HepG2 (cell line): ENCODE results near the gene ARL15. TPM values are rescaled to one million over a fixed set of nuclear protein-coding genes. Genes with fewer than 3 reads are reported as not detected.

Source experiments
- ATAC-seq: fragments of 200-7000 bp; cut with Tn5 transposase; 3 replicates; pipeline ENCODE4 v1.9.1; 2020; ENCODE audit warnings: mild to moderate bottlenecking, moderate library complexity
- BruUV-seq: library from RNA; stranded (reverse); fragments of 400-500 nt; replicated peaks from 2 replicates; lab custom pipeline; 2021; lab: Mats Ljungman, UMichigan
- CTCF ChIA-PET: fragments of 300-600 bp; formaldehyde crosslinking; extraction: SDS; loops from one replicate; lab custom pipeline; 2021; ENCODE audit warnings: low total read pairs, inconsistent platforms, low intra/inter-chr PET ratio; lab: Yijun Ruan, JAX
- POLR2A ChIA-PET: fragments of 350-600 bp; sonication (Branson Sonifier 250); formaldehyde crosslinking; loops from one replicate; lab custom pipeline; 2020; ENCODE audit warnings: antibody characterized with exemption, inconsistent platforms; lab: Yijun Ruan, JAX
- DNase-seq: peaks from one replicate; pipeline ENCODE4 v3.0.0-alpha.2; 2015; ENCODE audit warnings: low spot score
- FAIRE-seq: peaks from 3 replicates; lab custom pipeline; 2011; peaks lifted over from hg19 to GRCh38; lab: Jason Lieb, UNC
- H2AFZ ChIP-seq: one replicate; pipeline ENCODE4 v1.6.1; 2011; ENCODE audit warnings: low read length, inconsistent platforms
- H3K27ac ChIP-seq: fragments of 300-600 bp; 3 replicates; pipeline ENCODE4 v1.8.0; 2011; ENCODE audit warnings: mixed run types, mild to moderate bottlenecking, mixed read lengths, low read length, inconsistent platforms; ENCODE audit not compliant: insufficient read depth; ENCODE audit errors: extremely low read length
- H3K27me3 ChIP-seq, 2 experiments: fragments of 200-600 bp in 1 of 2; 2 replicates in 1 of 2; 3 replicates in 1 of 2; pipeline versions ENCODE4 v1.6.0 to v1.8.0; 2011; ENCODE audit warnings: low read length in 2 of 2, mild to moderate bottlenecking in 2 of 2, moderate library complexity in 2 of 2, inconsistent platforms in 1 of 2; ENCODE audit not compliant: insufficient read depth in 2 of 2, control insufficient read depth in 1 of 2
- H3K36me3 ChIP-seq, 2 experiments: fragments of 200-600 bp in 1 of 2; replicated peaks in 1 of 2; 2 replicates in 1 of 2; 3 replicates in 1 of 2; pipeline versions ENCODE4 v1.5.1 to v1.8.0; 2011; ENCODE audit warnings: low read length in 2 of 2, inconsistent platforms in 1 of 2; ENCODE audit not compliant: insufficient read depth in 2 of 2, control insufficient read depth in 1 of 2
- H3K4me1 ChIP-seq: 2 replicates; pipeline ENCODE4 v1.5.1; 2012; ENCODE audit warnings: low read length, inconsistent platforms; ENCODE audit not compliant: insufficient read depth
- H3K4me2 ChIP-seq: 2 replicates; pipeline ENCODE4 v1.6.0; 2011; ENCODE audit warnings: low read depth, low read length, inconsistent platforms
- H3K4me3 ChIP-seq, 3 experiments: fragments of 200-600 bp in 1 of 3; sonication (generic), shearing (Covaris generic) in 1 of 3; replicated peaks in 1 of 3; 2 replicates each; pipeline ENCODE4 v1.5.1; 2011 to 2016; ENCODE audit warnings: low read length in 3 of 3, inconsistent platforms in 2 of 3, low read depth in 2 of 3, mild to moderate bottlenecking in 2 of 3, control low read depth in 1 of 3, mixed read lengths in 1 of 3; ENCODE audit not compliant: insufficient read depth in 1 of 3
- H3K79me2 ChIP-seq: one replicate; pipeline ENCODE4 v1.6.1; 2011; ENCODE audit warnings: low read length, inconsistent platforms; ENCODE audit not compliant: insufficient read depth
- H3K9ac ChIP-seq: 2 replicates; pipeline ENCODE4 v1.6.0; 2011; ENCODE audit warnings: mild to moderate bottlenecking, low read depth, low read length, inconsistent platforms; ENCODE audit not compliant: insufficient read depth
- H3K9me3 ChIP-seq: 2 replicates; pipeline ENCODE4 v1.5.1; 2012; ENCODE audit warnings: mild to moderate bottlenecking, low read length
- H4K20me1 ChIP-seq: 2 replicates; pipeline ENCODE4 v1.6.0; 2011; ENCODE audit warnings: inconsistent platforms, mild to moderate bottlenecking, low read length, moderate library complexity; ENCODE audit not compliant: insufficient read depth
- NFIB ChIP-seq: sonication (generic); formaldehyde crosslinking; IDR thresholded peaks from 2 replicates; pipeline ENCODE4 v1.9.0; 2021; ENCODE audit warnings: missing genetic modification reagents, mild to moderate bottlenecking, borderline replicate concordance
- NR3C1 ChIP-seq: sonication (generic); formaldehyde crosslinking; IDR thresholded peaks from 2 replicates; pipeline ENCODE4 v1.4.0; 2020; ENCODE audit warnings: missing genetic modification reagents
- THAP8 ChIP-seq: sonication (generic); formaldehyde crosslinking; IDR thresholded peaks from 2 replicates; pipeline ENCODE4 v1.5.1; 2020; ENCODE audit warnings: missing genetic modification reagents, mild to moderate bottlenecking, borderline replicate concordance
- ZBTB37 ChIP-seq: sonication (generic); formaldehyde crosslinking; IDR thresholded peaks from 2 replicates; pipeline ENCODE4 v1.4.0; 2020; ENCODE audit warnings: mild to moderate bottlenecking, missing genetic modification reagents
- ZFYVE20 ChIP-seq: sonication (generic); formaldehyde crosslinking; IDR thresholded peaks from 2 replicates; pipeline ENCODE4 v1.8.0; 2023; ENCODE audit warnings: low read depth, mild to moderate bottlenecking, moderate library complexity, missing genetic modification reagents, borderline replicate concordance
- ZNF414 ChIP-seq: sonication (generic); formaldehyde crosslinking; IDR thresholded peaks from 2 replicates; pipeline ENCODE4 v1.5.0; 2020; ENCODE audit warnings: missing genetic modification reagents
- ZNF775 ChIP-seq: sonication (generic); formaldehyde crosslinking; IDR thresholded peaks from 2 replicates; pipeline ENCODE4 v1.4.0; 2020; ENCODE audit warnings: missing genetic modification reagents, mild to moderate bottlenecking, moderate library complexity, borderline replicate concordance
- ZNF883 ChIP-seq: sonication (generic); formaldehyde crosslinking; IDR thresholded peaks from 2 replicates; pipeline ENCODE4 v1.5.1; 2020; ENCODE audit warnings: mild to moderate bottlenecking, missing genetic modification reagents; ENCODE audit errors: not compliant biosample characterization
- WGBS: methylation state at CpG from one replicate; pipeline ENCODE4 v1.1.6; 2017; ENCODE audit warnings: low lambda C conversion rate; 5-methylcytosine and 5-hydroxymethylcytosine counted together
- in situ Hi-C: cut with HindIII; loops from 2 replicates; pipeline ENCODE4 v1.10.0; 2017; ENCODE audit warnings: low pct_unique_long_range_greater_than_20kb; ENCODE audit not compliant: extremely low pct_ligation_motif_present
- intact Hi-C: fragments of 100-400 bp; cut with micrococcal nuclease; formaldehyde crosslinking; loops from one replicate; pipeline ENCODE4 v1.10.0; 2022; ENCODE audit not compliant: unreplicated experiment
- polyA plus RNA-seq, 8 experiments: library from polyadenylated mRNA; depleted of rRNA in 3 of 8; stranded (reverse) in 7 of 8; unstranded in 1 of 8; fragments of >200 nt; fragmentation: Illumina TruSeq in 4 of 8; extraction: Trizol in 4 of 8; gene quantifications; 2 replicates each; pipeline versions ENCODE4 v1.2.1 to v1.2.3, GENCODE V29; 2011 to 2016; ENCODE audit warnings: low read depth in 4 of 8, missing spikeins in 1 of 8, mixed read lengths in 1 of 8; ENCODE audit not compliant: insufficient read depth in 1 of 8
- total RNA-seq, 5 experiments: library from RNA; depleted of rRNA; stranded (reverse); fragments of >200 nt; fragmentation: Illumina TruSeq; extraction: Trizol; gene quantifications; 2 replicates each; pipeline ENCODE4 v1.2.3, GENCODE V29; 2016; ENCODE audit warnings: low read depth in 1 of 5

ARL15 gene
- total and polyA plus RNA-seq, 2 of the 13 experiments (the other 11 are each of a cell fraction or from before 2014, with no cell fraction given), result 2.5 to 7.7 TPM

GRCh38 chr5:53902296-53902907 is 408.0 kb downstream of the ARL15 start:
- ChIA-PET POLR2A (no interaction called here), CTCF (no interaction called here)
- no peaks in the 10 kb centered on the region for H3K9me3 ChIP-seq
- no peaks in the 10 kb centered on the region for H4K20me1 ChIP-seq
- no peak overlapping the region for H3K9ac ChIP-seq
- no TSS peak for BruUV-seq
- no peaks in the 10 kb centered on the region for H3K36me3 ChIP-seq
- TF ChIP-seq THAP8 (CRISPR knock-in tag), result no peak
- TF ChIP-seq NFIB (CRISPR knock-in tag), result no peak
- no peak for TF ChIP-seq ZNF883 (CRISPR knock-in tag)
- TF ChIP-seq ZBTB37, result no peak
- TF ChIP-seq ZFYVE20 (CRISPR knock-in tag), result no peak
- TF ChIP-seq, all 625 proteins: peak for 0
- no peaks in the 10 kb centered on the region for H3K79me2 ChIP-seq
- intact Hi-C loops, result no loop called here
- ATAC-seq, result no peak
- H3K27me3 ChIP-seq, result no peaks in the 10 kb centered on the region
- FAIRE-seq, result no peak
- H3K4me3 ChIP-seq, result no peak overlapping the region
- no peak overlapping the region for H2AFZ ChIP-seq
- H3K27ac ChIP-seq, result no peak overlapping the region
- no peak for DNase-seq
- H3K4me2 ChIP-seq, result no peak overlapping the region
- WGBS, result 84% methylated on average over 6 of the region's 6 CpGs
- in situ Hi-C loops, result no loop called here
- no peaks in the 10 kb centered on the region for H3K4me1 ChIP-seq

- no peaks in the 10 kb centered on the region for H3K9me3 ChIP-seq
- no peaks in the 10 kb centered on the region for H3K27me3 ChIP-seq
- no peaks in the 10 kb centered on the region for H3K4me1 ChIP-seq
- no peak overlapping the region for H3K4me2 ChIP-seq
- H3K27ac ChIP-seq, result no peak overlapping the region
- ChIA-PET POLR2A (no interaction called here), CTCF (no interaction called here)
- intact Hi-C loops, result no loop called here
- WGBS, result 57% methylated on average over 2 of the region's 2 CpGs
- FAIRE-seq (no peak), DNase-seq (no peak), ATAC-seq (no peak)
- in situ Hi-C loops, result no loop called here
- H3K36me3 ChIP-seq, result no peaks in the 10 kb centered on the region
- H2AFZ ChIP-seq, result no peak overlapping the region
- no peak for TF ChIP-seq NR3C1 (CRISPR knock-in tag)
- no peak for TF ChIP-seq ZNF775
- TF ChIP-seq ZNF414 (CRISPR knock-in tag), result no peak
- H3K4me3 ChIP-seq, result no peak overlapping the region
- no TSS peak for BruUV-seq
- no peaks in the 10 kb centered on the region for H3K79me2 ChIP-seq
- H3K9ac ChIP-seq, result no peak overlapping the region
- no peaks in the 10 kb centered on the region for H4K20me1 ChIP-seq
Observed at GRCh38 chr5:53900677-53901076, 409.7 kb downstream of the ARL15 start.
